Breast epithelium (tissue), 3 donors: Measurements from ENCODE around the gene UBALD1.

ENCODE experiments used
- CTCF ChIP-seq, 3 donors: fragments of 450-650 bp; IDR thresholded peaks; one replicate each; pipeline ENCODE4 v1.5.1; 2016 to 2017; ENCODE audit warnings: antibody characterized with exemption in 3 of 3, mild to moderate bottlenecking in 3 of 3, moderate library complexity in 3 of 3
- POLR2AphosphoS5 ChIP-seq, 3 donors: sonication (generic); formaldehyde crosslinking; IDR thresholded peaks; one replicate each; pipeline ENCODE4 v1.6.1; 2017; ENCODE audit warnings: antibody characterized with exemption in 3 of 3

GRCh38 chr16:4618645-4619418 lies 4.1 kb upstream of the UBALD1 start:
- no peak for TF ChIP-seq CTCF (IDR thresholded peaks at IDR 0.05)
- no peak for TF ChIP-seq POLR2AphosphoS5 (IDR thresholded peaks at IDR 0.05)
